Immature natural killer cell (primary cell): ENCODE results near the gene RNF212. TPM values are rescaled to one million over a fixed set of nuclear protein-coding genes. Genes with fewer than 3 reads are reported as not detected.

ENCODE experiments used
- DNase-seq, 3 donors: peaks; one replicate each; pipeline ENCODE4 v3.0.0; 2022; ENCODE audit warnings: mixed read lengths in 1 of 3
- H3K27ac Mint-ChIP-seq, 6 donors: one replicate each; pipeline ENCODE4 v1.8.0; 2020; ENCODE audit warnings: mixed read lengths in 6 of 6, mild to moderate bottlenecking in 5 of 6, inconsistent platforms in 4 of 6, moderate library complexity in 3 of 6
- H3K27me3 Mint-ChIP-seq, 3 donors: one replicate each; pipeline ENCODE4 v1.8.0; 2020 to 2021; ENCODE audit warnings: low read depth in 3 of 3, mild to moderate bottlenecking in 3 of 3, mixed read lengths in 3 of 3, moderate library complexity in 3 of 3, inconsistent platforms in 1 of 3
- H3K36me3 Mint-ChIP-seq, 3 donors: one replicate each; pipeline ENCODE4 v1.8.0; 2020; ENCODE audit warnings: mixed read lengths in 3 of 3, inconsistent platforms in 2 of 3, mild to moderate bottlenecking in 2 of 3
- H3K4me1 Mint-ChIP-seq, 2 donors: one replicate each; pipeline ENCODE4 v1.8.0; 2020; ENCODE audit warnings: inconsistent platforms in 2 of 2, mild to moderate bottlenecking in 2 of 2, mixed read lengths in 2 of 2, moderate library complexity in 1 of 2
- H3K4me3 Mint-ChIP-seq, 5 donors: one replicate each; pipeline ENCODE4 v1.8.0; 2020; ENCODE audit warnings: mild to moderate bottlenecking in 5 of 5, mixed read lengths in 5 of 5, inconsistent platforms in 3 of 5, moderate library complexity in 3 of 5
- H3K9me3 Mint-ChIP-seq, 6 donors: one replicate each; pipeline ENCODE4 v1.8.0; 2020; ENCODE audit warnings: mild to moderate bottlenecking in 6 of 6, mixed read lengths in 6 of 6, inconsistent platforms in 4 of 6, moderate library complexity in 3 of 6
- polyA plus RNA-seq, 3 donors: library from polyadenylated mRNA; unstranded; fragments of 300-500 nt; fragmentation: Illumina TruSeq; gene quantifications; one replicate each; pipeline ENCODE4 v1.2.3, GENCODE V29; 2021

RNF212 gene
- polyA plus RNA-seq, 3 donors from 2014 or later: 1.3 to 2.4 TPM; not detected in 1

GRCh38 chr4:1022051-1022738 is 91.2 kb downstream of the RNF212 start:
- H3K27me3 Mint-ChIP-seq: peaks cover 0 to 3% (median 0%) of the 10 kb centered on the region in 3 donors
- H3K36me3 Mint-ChIP-seq: no peaks in the 10 kb centered on the region
- H3K4me3 Mint-ChIP-seq: no peak overlapping the region
- no peaks in the 10 kb centered on the region for H3K9me3 Mint-ChIP-seq
- H3K27ac Mint-ChIP-seq: no peak overlapping the region
- peaks cover 0 to 3% of the 10 kb centered on the region in 2 donors for H3K4me1 Mint-ChIP-seq
- DNase-seq: no peak

Other genes with a start within 250 kb of the RNF212 start
- gene GAK, start 181.2 kb downstream of the RNF212 start, polyA plus RNA-seq: 100 to 1,000 TPM in 1 of 3 donors, 10 to 100 TPM in 2; 49.4 to 119 (median 52.2) TPM
- 10 to 100 TPM; 13.9 to 41.6 (median 28.7) TPM for gene TMEM175, start 181.1 kb downstream of the RNF212 start, polyA plus RNA-seq
- gene DGKQ, start 140.0 kb downstream of the RNF212 start, polyA plus RNA-seq: 10 to 100 TPM; 12.1 to 24.0 (median 14.0) TPM
- 10 to 100 TPM in 1 of 3 donors, 1 to 10 TPM in 2; 5.6 to 12.2 (median 6.3) TPM for gene IDUA, start 126.5 kb downstream of the RNF212 start, polyA plus RNA-seq
- under 1 TPM in 2 of 3 donors, not detected in 1; 0.52 to 0.77 TPM for gene SLC26A1, start 120.2 kb downstream of the RNF212 start, polyA plus RNA-seq
- gene FGFRL1, start 101.9 kb downstream of the RNF212 start, polyA plus RNA-seq: under 1 TPM in 2 of 3 donors, not detected in 1; 0.19 to 0.30 TPM
- gene SPON2, start 59.0 kb upstream of the RNF212 start, polyA plus RNA-seq: 1,000 to 10,000 TPM in 2 of 3 donors, 100 to 1,000 TPM in 1; 603 to 1,685 (median 1,079) TPM
- gene CTBP1, start 135.6 kb upstream of the RNF212 start, polyA plus RNA-seq: 100 to 1,000 TPM in 1 of 3 donors, 10 to 100 TPM in 2; 72.1 to 110 (median 77.7) TPM
- 10 to 100 TPM; 60.7 to 76.0 (median 72.9) TPM for gene MAEA, start 176.3 kb upstream of the RNF212 start, polyA plus RNA-seq
- 1 to 10 TPM; 3.2 to 7.0 (median 4.0) TPM for gene UVSSA, start 233.6 kb upstream of the RNF212 start, polyA plus RNA-seq